Activated T-helper 1 cell treated with anti-CD3 and anti-CD28 coated beads, Interleukin-2, amount 50 U/mL, for 16 hours (primary cell): ENCODE measurements around the gene SUCLA2.
"Not testable (repeated sequence)": the region's sequence is repeated elsewhere in the genome, so short reads cannot be mapped to it uniquely, and the experiment has no call there.

ENCODE experiments used
- DNase-seq, 2 donors: peaks; one replicate each; pipeline ENCODE4 v3.0.0-alpha.2; 2020; ENCODE audit warnings: low read depth in 1 of 2, low spot score in 1 of 2

The SUCLA2 gene

GRCh38 chr13:47997384-47997783 lies 3.7 kb downstream of the SUCLA2 start:
- DNase-seq: no peak

- DNase-seq: no peak
These were observed 9.2 kb downstream of the SUCLA2 start for GRCh38 chr13:47991859-47992258.

GRCh38 chr13:47990920-47991466 lies 10.1 kb downstream of the SUCLA2 start:
- no peak for DNase-seq

- no peak for DNase-seq
These were observed 10.6 kb downstream of the SUCLA2 start for GRCh38 chr13:47990427-47990826.

DNA sequence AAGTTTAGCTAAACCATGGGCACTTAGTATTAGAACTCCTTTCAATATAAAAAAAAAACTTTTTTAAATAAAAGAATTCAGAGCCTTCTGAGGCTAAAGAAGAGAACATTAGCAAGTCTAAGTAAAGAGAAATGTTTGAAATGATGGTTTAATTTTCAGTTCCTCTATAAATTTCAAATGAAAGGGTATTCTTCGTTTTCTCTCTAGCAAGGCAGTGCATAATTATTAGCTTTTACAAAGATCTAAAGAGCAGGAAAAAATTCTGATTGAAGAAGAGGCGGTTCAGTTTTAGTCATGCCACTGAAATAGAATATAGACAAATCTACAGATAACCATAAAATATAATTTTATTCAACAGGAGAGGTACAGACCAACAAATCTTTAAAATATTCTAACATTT lies 18.0 kb downstream of the SUCLA2 start:
- no peak for DNase-seq

- no peak for DNase-seq
These were observed 24.7 kb downstream of the SUCLA2 start for GRCh38 chr13:47976325-47976724.

DNA sequence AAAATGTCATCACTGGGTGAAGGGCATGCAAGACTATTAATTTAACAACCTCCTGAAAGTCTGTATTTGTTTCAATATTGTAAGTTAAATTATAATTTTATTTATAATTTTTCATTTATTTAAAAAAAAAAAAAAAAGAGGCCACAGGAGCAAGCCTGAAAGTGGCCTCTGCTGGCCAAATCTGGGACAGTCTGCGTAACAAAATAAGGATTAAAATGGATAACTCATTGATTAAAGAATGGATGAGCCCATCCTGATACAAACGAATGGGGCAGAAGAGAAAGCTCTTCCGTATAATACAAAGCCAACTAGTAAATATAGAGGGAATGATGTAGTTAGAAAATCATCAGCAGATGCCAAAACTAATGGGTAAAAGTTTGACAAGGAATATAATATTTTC lies 36.2 kb downstream of the SUCLA2 start:
- DNase-seq: no peak

GRCh38 chr13:47962237-47962636 lies 38.8 kb downstream of the SUCLA2 start:
- DNase-seq: no peak

GRCh38 chr13:47959468-47960247 lies 41.4 kb downstream of the SUCLA2 start:
- DNase-seq: no peak

DNA sequence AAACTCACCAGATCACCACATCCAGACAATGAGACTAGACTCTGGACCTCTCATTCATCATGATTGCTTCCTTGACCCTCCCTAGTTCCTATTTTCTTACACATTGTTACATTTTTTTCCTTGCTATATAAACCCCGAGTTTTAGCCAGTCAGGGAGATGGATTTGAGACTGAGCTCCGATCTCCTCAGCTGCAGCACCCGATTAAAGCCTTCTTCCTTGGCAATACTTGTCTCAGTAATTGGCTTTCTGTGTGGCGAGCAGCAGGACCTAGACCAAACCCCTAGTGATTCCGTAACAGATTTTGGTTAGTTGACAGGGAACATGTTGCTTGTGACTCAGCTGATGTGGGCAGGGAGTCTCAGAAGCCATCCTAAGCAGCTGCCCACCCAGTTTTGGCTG lies 44.0 kb downstream of the SUCLA2 start:
- DNase-seq: no peak

DNA sequence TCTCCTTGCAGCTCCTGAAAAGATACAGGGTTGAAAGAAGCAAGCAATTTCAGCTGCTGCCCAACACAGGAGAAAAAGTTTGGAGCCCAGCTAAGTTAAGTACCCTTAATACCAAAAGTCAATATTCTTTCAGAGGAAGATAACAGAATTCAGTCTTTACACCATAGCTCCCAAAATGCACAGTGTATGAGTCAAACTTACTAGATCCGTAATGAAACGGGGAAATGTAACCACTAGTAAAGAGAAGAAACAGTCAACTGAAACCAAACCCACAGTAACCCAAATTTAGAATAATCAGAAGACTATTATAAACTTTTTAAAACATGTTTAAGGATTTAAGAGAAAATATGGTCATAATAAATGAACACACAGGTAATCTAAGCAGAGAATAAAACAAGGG lies 45.2 kb downstream of the SUCLA2 start:
- DNase-seq: no peak

- DNase-seq: no peak
These were observed 51.3 kb downstream of the SUCLA2 start for GRCh38 chr13:47949799-47950198.

- no peak for DNase-seq
These were observed 55.3 kb downstream of the SUCLA2 start for GRCh38 chr13:47945738-47946137.

- not testable (repeated sequence) for DNase-seq
These were observed 55.9 kb downstream of the SUCLA2 start for GRCh38 chr13:47945146-47945545.

GRCh38 chr13:47934371-47934770 lies 66.7 kb downstream of the SUCLA2 start:
- no peak for DNase-seq

DNA sequence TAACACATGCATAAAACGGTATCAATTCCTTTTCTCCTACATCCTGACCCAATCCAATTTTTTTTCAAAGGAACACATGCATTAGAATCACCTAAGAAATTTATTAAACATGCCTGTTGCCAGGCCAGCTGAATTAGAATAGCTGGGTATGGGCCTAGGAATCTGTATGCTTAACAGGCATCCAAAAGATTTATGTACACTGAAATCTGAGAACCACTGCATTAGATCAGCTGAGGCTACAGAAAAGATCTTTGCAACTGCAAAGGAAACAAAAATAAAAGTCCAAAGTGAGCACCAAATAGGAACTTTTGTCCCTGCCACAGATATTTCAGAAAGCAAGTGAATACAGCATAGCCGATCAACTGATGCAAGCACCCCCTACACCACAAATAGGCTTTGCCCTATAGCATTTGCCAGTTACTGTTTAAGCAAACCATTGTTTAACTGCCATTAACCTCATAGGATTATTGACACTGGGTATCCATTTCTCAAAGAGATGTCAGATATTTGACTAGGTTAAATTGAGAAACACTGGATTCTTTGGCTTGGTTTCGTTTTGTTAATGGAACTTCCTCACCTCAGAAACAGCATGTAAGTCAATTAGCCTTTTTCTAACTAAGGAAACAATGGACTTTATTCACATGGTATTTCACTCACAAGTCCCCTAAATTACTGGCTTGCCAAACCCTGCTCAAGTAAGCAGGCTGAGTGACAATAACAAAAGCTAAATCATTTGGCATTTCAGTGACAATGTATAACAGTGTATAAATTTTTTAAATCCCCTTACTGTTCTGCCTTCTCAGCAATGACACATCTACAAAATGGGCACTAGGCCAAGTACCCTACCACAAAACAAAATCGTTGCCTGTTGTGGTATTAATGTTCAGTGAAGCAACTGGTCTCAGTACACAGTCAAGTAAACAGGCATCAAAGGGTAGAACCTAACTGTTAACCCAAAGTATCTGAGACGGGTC lies 67.8 kb downstream of the SUCLA2 start:
- no peak for DNase-seq

- no peak for DNase-seq
These were observed 70.4 kb downstream of the SUCLA2 start for GRCh38 chr13:47930649-47931165.

DNA sequence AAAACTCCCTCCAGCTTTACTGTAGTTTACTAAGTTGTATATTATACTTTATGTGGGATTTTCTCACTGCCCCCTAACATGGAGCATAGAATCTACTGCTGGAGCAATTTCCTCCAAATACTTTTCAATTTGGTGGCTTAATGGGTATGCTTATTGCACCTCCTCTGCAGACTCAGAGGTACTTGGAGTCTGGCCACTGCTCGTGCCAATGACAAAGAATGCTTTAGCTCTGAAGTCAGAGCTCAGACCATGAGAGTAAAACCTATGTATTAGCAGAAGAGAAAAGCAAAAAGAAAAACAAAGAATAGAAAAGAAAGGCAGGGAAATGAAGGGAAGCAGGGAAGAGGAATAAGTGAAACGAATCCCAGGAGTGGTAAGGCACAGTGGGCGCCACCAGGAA lies 71.9 kb downstream of the SUCLA2 start:
- DNase-seq: no peak

GRCh38 chr13:47917022-47917574 lies 84.0 kb downstream of the SUCLA2 start:
- no peak for DNase-seq

GRCh38 chr13:47908197-47908902 lies 92.7 kb downstream of the SUCLA2 start:
- no peak for DNase-seq

DNA sequence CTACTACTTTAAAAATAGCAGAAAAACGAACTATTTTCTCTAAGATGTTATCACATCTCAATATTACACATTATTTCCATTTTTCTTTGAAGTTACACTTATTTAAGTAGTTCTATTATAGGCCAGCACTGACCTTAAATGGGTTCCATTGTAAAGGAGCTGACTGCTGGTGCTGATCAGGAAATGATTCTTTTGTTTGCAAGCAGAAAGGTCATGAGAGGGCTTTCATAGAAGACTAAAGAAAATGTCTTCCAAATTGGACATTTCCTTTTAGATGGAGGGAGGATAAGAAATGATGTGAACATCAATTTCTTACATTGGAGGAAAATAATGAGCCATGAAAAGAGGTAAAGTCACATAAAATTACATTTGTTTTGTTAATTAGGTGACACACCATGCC lies 96.2 kb downstream of the SUCLA2 start:
- no peak for DNase-seq
